ENCODE measurements around the gene EFCAB11. TPM values are rescaled to one million over a fixed set of nuclear protein-coding genes. Genes with fewer than 3 reads are reported as not detected.

Gene EFCAB11
- total and polyA plus RNA-seq, 9 of the 15 experiments (the other 6 are each of a cell fraction or from before 2014, with no cell fraction given) = 13.4 to 37.9 (median 17.4) TPM

DNA sequence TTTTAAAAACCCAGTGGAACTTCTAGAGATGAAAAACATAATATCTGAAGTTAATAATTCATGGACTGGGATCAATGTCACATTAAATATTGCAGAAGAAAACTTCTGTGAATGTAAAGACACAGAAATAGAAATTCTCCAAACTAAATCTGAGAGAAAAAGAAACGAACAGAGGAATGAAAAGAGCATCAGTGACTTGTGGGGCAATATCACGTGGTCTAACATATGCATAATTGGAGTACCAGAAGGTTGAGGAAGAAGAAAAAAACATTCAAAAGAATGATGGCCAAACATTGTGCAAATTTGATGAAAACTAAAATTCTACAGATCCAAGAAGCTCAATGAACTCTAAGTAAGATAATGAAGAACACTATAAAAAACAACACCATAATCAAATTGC lies 130.8 kb downstream of the EFCAB11 start (continued):
- TF ChIP-seq, protein P1, sequence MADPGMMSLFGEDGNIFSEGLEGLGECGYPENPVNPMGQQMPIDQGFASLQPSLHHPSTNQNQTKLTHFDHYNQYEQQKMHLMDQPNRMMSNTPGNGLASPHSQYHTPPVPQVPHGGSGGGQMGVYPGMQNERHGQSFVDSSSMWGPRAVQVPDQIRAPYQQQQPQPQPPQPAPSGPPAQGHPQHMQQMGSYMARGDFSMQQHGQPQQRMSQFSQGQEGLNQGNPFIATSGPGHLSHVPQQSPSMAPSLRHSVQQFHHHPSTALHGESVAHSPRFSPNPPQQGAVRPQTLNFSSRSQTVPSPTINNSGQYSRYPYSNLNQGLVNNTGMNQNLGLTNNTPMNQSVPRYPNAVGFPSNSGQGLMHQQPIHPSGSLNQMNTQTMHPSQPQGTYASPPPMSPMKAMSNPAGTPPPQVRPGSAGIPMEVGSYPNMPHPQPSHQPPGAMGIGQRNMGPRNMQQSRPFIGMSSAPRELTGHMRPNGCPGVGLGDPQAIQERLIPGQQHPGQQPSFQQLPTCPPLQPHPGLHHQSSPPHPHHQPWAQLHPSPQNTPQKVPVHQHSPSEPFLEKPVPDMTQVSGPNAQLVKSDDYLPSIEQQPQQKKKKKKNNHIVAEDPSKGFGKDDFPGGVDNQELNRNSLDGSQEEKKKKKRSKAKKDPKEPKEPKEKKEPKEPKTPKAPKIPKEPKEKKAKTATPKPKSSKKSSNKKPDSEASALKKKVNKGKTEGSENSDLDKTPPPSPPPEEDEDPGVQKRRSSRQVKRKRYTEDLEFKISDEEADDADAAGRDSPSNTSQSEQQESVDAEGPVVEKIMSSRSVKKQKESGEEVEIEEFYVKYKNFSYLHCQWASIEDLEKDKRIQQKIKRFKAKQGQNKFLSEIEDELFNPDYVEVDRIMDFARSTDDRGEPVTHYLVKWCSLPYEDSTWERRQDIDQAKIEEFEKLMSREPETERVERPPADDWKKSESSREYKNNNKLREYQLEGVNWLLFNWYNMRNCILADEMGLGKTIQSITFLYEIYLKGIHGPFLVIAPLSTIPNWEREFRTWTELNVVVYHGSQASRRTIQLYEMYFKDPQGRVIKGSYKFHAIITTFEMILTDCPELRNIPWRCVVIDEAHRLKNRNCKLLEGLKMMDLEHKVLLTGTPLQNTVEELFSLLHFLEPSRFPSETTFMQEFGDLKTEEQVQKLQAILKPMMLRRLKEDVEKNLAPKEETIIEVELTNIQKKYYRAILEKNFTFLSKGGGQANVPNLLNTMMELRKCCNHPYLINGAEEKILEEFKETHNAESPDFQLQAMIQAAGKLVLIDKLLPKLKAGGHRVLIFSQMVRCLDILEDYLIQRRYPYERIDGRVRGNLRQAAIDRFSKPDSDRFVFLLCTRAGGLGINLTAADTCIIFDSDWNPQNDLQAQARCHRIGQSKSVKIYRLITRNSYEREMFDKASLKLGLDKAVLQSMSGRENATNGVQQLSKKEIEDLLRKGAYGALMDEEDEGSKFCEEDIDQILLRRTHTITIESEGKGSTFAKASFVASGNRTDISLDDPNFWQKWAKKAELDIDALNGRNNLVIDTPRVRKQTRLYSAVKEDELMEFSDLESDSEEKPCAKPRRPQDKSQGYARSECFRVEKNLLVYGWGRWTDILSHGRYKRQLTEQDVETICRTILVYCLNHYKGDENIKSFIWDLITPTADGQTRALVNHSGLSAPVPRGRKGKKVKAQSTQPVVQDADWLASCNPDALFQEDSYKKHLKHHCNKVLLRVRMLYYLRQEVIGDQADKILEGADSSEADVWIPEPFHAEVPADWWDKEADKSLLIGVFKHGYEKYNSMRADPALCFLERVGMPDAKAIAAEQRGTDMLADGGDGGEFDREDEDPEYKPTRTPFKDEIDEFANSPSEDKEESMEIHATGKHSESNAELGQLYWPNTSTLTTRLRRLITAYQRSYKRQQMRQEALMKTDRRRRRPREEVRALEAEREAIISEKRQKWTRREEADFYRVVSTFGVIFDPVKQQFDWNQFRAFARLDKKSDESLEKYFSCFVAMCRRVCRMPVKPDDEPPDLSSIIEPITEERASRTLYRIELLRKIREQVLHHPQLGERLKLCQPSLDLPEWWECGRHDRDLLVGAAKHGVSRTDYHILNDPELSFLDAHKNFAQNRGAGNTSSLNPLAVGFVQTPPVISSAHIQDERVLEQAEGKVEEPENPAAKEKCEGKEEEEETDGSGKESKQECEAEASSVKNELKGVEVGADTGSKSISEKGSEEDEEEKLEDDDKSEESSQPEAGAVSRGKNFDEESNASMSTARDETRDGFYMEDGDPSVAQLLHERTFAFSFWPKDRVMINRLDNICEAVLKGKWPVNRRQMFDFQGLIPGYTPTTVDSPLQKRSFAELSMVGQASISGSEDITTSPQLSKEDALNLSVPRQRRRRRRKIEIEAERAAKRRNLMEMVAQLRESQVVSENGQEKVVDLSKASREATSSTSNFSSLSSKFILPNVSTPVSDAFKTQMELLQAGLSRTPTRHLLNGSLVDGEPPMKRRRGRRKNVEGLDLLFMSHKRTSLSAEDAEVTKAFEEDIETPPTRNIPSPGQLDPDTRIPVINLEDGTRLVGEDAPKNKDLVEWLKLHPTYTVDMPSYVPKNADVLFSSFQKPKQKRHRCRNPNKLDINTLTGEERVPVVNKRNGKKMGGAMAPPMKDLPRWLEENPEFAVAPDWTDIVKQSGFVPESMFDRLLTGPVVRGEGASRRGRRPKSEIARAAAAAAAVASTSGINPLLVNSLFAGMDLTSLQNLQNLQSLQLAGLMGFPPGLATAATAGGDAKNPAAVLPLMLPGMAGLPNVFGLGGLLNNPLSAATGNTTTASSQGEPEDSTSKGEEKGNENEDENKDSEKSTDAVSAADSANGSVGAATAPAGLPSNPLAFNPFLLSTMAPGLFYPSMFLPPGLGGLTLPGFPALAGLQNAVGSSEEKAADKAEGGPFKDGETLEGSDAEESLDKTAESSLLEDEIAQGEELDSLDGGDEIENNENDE (IDR thresholded peaks at IDR 0.05; ENCODE audit: low read depth, low read length) = no peak
- no peak for TF ChIP-seq RAD21 (CRISPR knock-in tag; conservative IDR thresholded peaks at IDR 0.05 in 1 of 2, IDR thresholded peaks at IDR 0.05 in 1 of 2)
